Left colon (tissue), 2 donors: ENCODE data around the gene RAD51B. TPM values are rescaled to one million over a fixed set of nuclear protein-coding genes. Genes with fewer than 3 reads are reported as not detected.
"Not testable (repeated sequence)": the region's sequence is repeated elsewhere in the genome, so short reads cannot be mapped to it uniquely, and the experiment has no call there.

Source experiments
- ATAC-seq: fragments of 200-7000 bp; cut with Tn5 transposase; one replicate; pipeline ENCODE4 v1.9.1; 2020; ENCODE audit warnings: mild to moderate bottlenecking, moderate library complexity
- DNase-seq, 2 donors: peaks; one replicate each; pipeline ENCODE4 v3.0.0-alpha.2; 2020
- intact Hi-C, 2 donors: fragments of 100-400 bp; cut with DNase I in 1 of 2; cut with micrococcal nuclease in 1 of 2; formaldehyde crosslinking; loops; one replicate each; pipeline versions ENCODE4 v1.11.2 to v1.14.0; 2022; cut with DNase I, micrococcal nuclease
- total RNA-seq, 2 donors: library from RNA; stranded (reverse); fragmentation: NEBNext Ultra II Directional; extraction: Animal tissue kit (Norgen Biotek cat#: 25700); gene quantifications; one replicate each; pipeline ENCODE4 v1.2.1, GENCODE V29; 2021
- donor health status: DM: no; HTN: no; CAD: no.
- donor health status: DM: yes; HTN: yes; CAD: no.

The RAD51B gene
- total RNA-seq, 2 donors from 2014 or later, result 13.7 to 16.8 TPM

DNA sequence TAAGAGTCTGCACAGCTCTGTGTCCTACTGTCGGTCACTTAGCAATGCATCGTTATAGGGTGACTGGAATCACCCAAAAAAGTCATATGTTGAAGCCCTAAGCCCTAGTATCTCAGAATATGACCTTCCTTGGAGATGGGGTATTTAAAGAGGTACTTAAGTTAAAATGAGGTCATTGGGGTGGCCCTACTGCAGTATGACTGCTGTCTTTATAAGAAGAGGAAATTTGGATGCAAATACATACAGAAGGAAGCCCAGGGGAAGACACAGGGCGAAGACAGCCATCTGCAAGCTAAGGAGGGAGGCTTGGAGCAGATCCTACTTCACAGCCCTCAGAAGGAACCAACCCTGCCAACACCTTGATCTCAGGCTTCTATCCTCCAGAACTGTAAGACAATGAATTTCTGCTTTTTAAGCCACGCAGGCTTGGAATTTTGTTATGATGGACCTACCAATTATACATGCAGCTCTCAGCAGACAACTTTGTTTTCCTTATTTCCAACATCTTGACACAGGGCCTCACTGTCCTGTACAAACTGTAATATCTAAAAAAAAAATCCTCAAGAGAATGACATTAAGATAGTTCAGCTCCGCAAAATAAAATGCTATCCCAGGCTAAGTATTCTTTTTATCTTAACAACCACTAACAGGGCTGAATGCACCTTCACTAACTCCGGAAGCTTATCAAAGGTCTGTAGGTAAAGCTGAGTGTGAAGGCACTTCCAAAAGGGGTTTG lies 932.9 kb downstream of the RAD51B start:
- intact Hi-C loops, result no loop called here
- ATAC-seq, result no peak
- no peak for DNase-seq

DNA sequence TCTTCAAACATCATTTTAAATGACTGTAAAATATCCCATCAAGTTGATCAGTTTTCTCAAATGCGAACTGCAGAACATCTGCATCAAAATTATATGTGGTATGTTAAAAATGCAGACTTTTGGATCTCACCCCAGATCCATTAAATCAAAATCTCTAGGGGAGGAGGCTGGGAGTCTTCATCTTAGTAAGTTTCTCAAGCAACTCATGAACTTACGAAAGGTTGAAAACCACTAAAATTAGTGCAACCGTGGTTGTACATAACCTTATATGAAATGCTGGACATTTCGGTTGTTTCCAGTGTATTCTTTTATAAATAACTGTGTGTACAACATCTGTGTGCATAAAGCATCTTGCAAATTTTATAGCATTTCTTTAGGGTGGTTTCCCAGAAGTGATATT lies 934.1 kb downstream of the RAD51B start:
- ATAC-seq, result no peak
- intact Hi-C loops, result no loop called here
- DNase-seq, result no peak

DNA sequence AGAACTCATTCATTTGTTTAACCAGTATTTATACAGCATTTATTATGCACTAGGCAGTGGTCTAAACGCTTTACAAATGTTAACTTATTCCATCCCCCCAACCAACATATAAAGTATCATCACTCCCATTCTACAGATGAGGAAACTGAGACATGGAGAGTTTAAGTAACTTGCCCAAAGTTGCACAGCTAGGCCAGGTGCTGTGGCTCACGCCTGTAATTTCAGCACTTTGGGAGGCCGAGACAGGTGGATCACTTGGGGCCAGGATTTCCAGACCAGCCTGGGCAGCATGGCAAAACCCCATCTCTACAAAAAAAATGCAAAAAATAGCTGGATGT lies 935.4 kb downstream of the RAD51B start:
- intact Hi-C loops, result no loop called here
- ATAC-seq (no peak), DNase-seq (no peak)

DNA sequence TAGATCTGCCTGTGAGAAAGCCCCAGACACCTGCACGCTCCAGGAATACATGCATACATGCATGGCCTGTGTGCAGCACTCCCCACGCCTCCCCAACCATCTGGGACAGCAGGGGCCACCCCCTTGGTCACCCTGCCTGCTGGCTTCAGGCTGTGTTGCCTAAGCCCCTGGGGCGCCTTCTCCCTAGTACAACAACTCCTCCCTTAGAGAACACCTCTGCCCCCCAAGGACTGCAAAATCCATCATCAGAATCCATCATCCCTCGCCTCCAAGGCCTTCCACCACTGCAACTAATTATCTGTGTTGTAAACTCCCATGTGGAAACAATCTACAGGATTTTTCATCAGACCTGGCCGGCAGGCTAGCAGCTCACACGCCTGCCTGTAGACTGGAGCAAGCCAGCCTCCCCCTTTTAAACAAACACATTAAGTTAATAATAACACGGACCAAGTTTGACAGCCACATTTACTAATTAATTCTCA lies 936.5 kb downstream of the RAD51B start:
- DNase-seq (no peak), ATAC-seq (no peak)
- intact Hi-C loops, result no loop called here

DNA sequence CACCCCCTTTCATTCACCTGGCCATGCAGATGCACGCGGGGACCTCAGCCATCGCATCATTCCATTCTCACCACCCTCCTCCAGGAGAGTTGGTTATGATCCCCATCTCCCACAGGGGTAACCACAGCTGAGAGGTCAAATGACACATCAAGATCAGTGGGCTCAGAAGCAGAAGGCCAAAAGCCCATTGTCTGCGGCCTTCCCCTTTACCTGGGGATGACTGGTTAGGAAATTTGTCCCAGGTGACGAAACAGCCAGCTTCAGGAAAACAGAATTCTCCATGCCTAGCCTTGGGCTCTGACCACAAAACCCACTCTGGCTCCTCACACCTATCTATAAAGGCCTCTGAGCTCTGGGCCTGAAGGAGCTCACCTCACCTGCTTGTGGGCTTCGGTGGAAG lies 937.2 kb downstream of the RAD51B start:
- intact Hi-C loops, result no loop called here
- ATAC-seq, result no peak
- no peak for DNase-seq

DNA sequence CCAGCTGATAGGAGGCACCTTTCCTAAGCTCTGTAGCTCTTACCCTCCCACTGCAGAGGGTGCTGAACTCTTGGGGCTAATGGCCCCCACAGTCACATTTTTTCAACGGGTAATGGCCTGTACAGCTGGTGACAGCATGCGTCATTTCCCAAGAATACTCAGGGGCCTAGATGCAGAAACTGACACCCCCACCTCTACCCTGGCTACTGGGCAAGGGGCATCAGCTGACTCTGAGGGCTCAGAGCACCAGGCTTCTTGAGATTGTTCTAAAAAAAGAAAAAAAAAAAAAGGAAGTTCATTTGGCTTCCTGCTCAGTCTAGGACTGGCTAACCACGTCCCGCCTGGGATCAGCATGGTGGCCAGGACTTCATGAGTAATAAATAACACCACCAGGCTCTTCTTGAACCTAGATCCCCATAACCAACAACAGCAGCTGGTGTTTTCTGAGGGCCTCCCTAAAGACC lies 938.1 kb downstream of the RAD51B start:
- no peak for ATAC-seq
- intact Hi-C loops, result no loop called here
- peak in 1 of 2 donors; percentile 50 for DNase-seq

DNA sequence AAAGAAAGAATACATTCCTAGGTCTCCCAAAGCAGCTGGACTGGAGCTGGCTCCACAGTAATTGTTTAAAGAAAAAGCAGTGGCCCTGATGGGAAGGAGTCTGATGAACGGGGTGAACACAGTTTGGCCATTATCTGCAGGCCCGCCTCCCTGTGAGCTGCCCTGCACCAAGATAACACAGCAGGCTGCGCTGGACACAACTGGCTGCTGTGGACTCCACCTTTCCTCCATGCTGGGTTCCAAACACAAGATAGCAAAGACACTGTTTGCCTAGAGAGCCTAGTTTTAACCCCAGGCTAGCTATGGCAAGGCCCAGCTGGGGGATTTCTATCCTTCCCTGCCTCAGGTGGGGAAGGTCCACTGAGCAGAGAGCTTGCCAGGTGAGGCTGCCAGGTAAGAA lies 938.7 kb downstream of the RAD51B start:
- ATAC-seq (no peak), DNase-seq (no peak)
- intact Hi-C loops, result no loop called here

DNA sequence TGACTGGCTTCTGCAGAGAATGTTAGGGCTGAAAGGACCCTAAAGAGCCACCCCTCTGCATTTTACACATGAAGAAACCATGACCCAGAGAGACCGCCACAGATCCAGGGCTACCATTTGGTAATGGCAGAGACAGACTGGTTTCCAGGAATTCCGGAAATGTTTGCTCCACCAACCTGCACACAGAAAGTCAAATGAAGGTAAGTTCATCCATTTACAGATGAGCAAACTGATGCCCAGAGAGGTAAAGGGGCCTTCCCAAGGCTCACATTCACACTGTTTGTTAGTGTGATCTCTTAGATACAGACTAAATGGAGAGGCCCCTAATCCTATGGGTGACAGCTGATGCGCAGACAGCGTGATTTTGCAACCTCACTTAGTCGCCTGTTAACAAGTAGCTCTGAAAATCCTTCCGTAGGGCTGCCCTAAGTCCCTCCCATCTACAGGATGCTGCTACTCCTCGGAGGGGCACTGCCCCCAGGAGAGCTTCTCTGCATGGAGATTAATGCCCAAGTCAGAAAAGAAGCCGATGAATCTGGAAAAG lies 939.5 kb downstream of the RAD51B start:
- no peak for ATAC-seq
- DNase-seq, result no peak
- intact Hi-C loops, result no loop called here

DNA sequence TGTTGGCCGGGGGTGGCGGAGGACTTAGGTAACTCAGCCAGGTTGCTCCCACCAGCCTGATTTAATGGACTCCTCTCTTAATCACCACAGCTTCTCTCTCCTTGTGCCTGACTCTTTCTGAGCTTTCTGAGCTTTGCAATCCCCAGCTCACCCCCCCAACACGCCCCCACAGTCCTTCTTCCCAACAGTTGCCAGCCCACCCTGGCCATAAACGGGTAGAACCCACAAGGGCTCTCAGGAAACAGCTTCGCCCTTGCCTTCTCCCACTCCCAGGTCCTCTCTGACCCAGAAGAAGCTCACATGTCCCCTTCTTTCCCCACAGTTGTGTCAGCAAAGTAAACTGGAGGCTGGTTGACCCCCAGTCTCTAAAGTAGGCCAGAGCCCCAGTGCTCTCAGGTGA lies 940.4 kb downstream of the RAD51B start:
- DNase-seq (no peak), ATAC-seq (no peak)
- intact Hi-C loops, result no loop called here

DNA sequence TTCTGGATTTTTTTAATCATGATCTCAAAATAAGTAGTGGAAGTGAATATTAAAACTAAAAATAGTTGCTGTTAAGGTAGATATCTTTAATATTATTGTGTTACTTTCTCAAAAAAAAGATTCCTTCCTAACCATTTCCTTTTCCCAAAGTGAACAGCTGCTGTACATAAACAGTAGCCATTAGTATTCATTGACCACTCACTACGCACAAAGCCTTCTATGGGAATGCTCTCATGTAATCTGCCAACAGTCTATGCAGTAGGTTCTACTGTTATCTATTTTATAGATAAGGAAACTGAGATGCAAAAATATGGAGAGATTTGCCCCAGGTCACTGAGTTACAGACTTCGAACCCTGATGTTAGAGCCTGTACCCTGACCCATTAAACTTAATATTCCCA lies 941.2 kb downstream of the RAD51B start:
- ATAC-seq (peak; percentile 22), DNase-seq (no peak)
- intact Hi-C loops, result no loop called here

DNA sequence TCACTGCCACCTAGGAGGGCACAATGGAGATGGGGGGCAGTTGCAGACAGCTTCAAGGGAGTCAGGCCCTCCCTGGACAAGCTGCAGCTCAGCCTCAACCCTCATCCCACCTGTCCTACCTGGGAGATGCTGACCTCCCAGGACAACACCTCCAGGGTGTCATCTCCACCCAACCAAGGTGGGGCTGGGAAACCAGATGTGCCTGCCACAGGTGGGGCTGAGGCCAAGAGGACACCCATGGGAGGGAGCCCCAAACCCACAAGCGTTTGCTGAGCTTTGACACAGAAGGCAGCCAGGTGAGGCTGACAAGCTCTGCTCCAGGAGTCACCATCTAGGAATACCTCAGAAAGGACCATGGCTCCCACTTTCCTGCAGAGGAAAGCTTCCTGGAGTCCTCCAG lies 941.8 kb downstream of the RAD51B start:
- DNase-seq (no peak), ATAC-seq (no peak)
- intact Hi-C loops, result no loop called here

DNA sequence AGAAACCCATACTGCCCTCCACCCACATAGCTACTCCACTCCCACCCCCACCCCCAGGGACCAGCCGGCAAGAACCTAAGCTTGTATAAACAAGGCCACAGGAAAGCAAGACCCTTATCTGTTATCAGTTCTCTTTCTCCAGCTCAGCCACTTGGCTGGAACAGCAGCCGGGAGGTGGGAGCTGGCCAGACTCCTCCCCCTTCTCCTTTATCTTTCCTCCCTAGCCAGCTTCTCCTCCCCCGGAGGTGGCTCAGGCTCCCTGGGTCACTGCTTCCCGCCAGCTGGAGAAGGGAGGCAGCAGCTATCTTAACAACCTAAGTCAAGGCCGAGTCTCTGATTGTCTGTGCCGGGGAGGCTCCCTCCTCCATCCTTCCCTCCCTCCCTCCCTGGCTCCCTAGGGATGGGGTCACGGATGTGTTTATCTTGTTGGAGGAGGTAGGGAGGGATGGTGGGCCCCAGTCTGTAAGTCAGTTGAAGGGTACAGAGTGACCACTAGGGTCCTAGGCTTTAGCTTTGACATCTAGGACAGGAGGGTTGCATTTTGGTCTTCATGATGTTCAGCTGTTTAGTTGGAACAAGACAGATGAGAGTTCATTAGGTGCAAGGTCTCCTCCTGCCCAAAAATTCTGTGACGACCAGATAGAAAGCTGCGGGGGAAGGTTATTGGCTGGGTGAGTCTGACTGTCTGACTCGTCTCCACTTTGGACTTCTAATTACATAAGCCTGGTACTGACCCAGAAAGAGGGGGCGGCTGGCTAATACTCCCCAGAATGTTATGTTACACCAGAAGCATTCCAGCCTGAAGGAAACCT lies 943.6 kb downstream of the RAD51B start:
- intact Hi-C loops, result no loop called here
- ATAC-seq, result peak; percentile 85
- DNase-seq, result peak; percentile 40 to 45

DNA sequence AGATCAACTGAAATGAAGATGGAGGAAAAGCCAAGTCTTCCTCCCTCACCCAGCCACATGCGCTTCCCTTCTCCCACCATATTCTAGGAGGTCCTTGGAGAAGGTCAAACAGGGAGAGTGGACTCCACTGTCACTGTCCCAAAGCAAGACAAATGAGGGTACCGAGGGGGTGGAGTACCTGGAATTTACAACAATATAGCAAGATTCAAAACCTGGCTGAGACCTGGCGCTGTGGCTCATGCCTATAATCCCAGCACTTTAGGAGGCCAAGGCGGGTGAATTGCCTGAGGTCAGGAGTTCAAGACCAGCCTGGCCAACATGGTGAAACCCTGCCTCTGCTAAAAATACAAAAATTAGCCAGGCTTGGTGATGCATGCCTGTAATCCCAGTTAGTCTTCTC lies 944.3 kb downstream of the RAD51B start:
- intact Hi-C loops, DNase-seq, ATAC-seq: not testable (repeated sequence)

DNA sequence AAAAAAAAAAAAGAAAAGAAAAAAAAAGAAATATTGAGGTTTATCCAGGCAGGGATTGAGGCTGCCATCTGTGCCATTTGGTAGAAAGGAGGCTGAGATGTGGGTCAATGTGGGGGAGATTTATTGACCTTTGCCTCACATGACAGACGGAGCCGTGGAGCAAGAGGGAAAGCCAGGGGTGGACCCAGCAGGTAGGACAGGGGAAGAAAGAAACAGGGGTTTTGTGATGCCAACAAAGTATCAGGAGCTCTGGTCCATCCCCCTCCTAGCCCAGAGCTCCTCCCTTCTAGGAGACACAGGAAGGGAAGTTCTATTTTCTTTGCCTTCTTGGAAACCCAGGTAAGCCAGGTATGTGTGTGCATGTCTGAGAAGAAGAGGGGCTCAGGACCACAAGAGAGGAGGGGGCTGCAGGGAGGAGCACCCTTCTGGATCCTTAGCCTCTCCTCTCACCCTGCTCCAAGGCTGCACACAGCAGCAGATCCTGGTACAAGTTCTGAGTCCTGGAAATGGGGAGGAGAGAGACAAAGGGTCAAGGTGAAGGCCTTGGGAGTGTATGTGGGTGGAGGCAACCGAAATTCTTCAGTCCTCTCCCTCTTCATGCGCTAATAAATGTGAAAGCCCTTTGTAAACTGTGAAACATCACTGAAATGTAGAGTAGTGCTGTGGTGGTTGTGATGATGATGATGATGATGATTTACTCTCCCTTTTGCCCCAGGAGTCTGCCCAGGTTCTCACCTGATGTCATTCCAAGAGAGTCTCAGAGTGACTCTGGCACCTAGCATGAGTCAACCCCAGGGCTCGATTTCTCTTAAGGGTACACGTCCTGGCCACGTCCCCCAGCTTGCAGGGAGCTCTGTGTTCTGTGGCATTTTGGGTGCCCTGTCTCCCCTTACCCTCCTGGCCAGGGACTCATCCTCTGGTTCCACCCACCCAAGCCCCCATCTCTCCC lies 947.0 kb downstream of the RAD51B start:
- ATAC-seq (no peak), DNase-seq (no peak)
- intact Hi-C loops, result no loop called here

DNA sequence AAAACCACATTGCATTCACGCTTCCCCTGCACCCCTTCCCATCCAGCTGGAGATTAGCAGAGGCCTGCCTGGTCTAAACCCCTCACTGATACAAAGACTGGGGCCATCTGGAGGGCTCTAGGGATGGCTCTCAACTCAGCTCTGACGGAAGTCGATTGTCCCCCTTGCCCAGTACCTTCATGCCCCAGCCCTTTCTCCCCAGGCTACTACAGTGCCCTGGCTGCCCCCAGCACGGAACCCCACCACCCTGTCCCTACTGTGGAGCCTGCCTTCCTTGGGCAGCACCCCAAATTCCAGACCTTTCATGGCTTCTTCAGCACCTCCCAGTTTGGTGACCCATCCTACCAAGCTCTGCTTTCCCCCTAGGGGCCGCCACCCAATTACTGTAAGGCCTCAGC lies 947.7 kb downstream of the RAD51B start:
- ATAC-seq, result no peak
- no peak for DNase-seq
- intact Hi-C loops, result no loop called here

DNA sequence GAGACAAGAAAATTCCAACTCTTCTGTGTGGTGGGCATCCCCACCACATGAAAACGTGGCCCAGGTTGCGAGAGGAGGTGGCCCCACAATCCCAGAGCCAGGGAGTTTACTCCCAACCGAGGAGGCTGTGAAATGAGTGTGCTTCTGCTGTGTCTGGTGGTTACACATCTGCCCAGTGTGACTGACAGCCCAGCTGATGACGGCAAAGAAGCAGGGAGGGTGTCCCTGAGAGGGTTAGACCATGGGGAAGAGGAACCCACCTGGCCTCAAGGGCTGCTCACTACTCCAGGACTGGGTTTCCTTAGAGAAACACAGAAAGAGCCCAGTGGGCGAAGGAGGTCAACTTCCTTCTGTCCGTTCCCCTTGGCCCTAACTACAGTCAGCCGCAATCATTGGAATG lies 948.7 kb downstream of the RAD51B start:
- ATAC-seq (no peak), DNase-seq (no peak)
- intact Hi-C loops, result no loop called here

DNA sequence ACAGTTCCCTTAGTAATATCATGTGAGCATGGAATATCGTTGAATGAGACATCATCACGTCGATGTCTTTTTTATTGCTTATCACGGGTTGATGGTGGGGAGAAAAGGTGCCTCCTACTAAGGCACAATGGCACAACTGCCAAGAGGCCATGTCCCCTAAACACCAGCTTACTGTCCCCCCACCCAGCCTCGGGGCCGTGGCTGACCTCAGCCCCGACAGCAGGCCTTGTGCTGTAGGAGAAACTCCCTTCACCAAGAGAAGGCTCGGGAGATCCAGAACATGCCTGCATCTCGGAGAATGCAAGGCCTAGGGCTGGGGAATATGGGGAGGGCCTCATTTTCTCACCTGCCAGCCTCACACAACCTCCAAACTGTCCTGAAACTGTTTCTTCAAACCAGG lies 950.5 kb downstream of the RAD51B start:
- no peak for ATAC-seq
- no peak for DNase-seq
- intact Hi-C loops, result no loop called here

DNA sequence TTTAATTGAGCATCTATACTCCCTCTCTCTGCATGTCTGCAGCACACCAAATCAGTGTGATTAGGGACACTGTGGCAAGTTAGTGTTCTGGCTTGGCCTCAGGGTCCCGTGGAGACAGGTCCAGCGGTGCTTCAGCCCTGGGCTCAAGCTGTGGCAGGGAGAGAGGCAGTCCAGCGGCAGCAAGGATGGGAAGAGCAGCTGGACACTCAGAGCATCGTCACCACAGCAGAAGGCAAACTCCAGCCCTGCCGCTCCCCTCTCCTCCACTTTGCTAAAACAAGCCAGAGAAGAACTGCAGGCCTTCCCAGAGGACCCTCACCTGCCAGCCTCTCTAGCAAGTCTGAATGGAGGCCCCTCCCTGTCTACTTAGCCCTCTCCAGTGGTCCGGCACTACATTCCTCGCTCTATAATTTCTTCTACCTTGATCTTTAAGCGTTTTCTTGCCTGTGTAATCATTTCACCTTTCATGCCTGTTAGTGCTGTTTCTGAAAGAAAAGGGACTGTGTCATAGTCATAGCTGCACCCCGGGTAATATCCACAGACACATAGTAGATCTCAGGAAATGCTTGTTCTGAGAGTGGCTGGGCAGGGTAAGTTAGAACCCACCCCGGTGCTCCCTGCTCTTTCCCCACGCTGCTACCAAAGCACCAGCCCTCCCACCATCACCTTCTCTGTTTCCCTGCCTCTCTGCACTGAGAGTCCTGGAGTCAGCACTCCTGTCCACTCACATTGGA lies 951.1 kb downstream of the RAD51B start:
- no peak for ATAC-seq
- intact Hi-C loops, result no loop called here
- no peak for DNase-seq
